Endothelial cell of umbilical vein (primary cell): ENCODE measurements around the gene SHMT1. TPM values are rescaled to one million over a fixed set of nuclear protein-coding genes. Genes with fewer than 3 reads are reported as not detected.
"Not testable (repeated sequence)": the region's sequence is repeated elsewhere in the genome, so short reads cannot be mapped to it uniquely, and the experiment has no call there.

Source experiments
- BruUV-seq: library from RNA; stranded (reverse); fragments of 400-500 nt; replicated peaks from 2 replicates; lab custom pipeline; 2021; lab: Mats Ljungman, UMichigan
- CTCF ChIA-PET: fragments of 300-600, 350-600 bp; sonication (Branson Sonifier 250); formaldehyde crosslinking; loops from one replicate; lab custom pipeline; 2021; ENCODE audit warnings: antibody characterized with exemption, inconsistent platforms; lab: Charles Lee
- POLR2A ChIA-PET: fragments of 300-600, 350-600 bp; sonication (Branson Sonifier 250); formaldehyde crosslinking; loops from one replicate; lab custom pipeline; 2021; ENCODE audit warnings: antibody characterized with exemption, inconsistent platforms; lab: Charles Lee
- DNase-seq: peaks from one replicate; pipeline ENCODE4 v3.0.0-alpha.2; 2011; ENCODE audit warnings: low read depth, low spot score
- FAIRE-seq: peaks from 2 replicates; lab custom pipeline; 2011; peaks lifted over from hg19 to GRCh38; lab: Jason Lieb, UNC
- H2AFZ ChIP-seq: 2 replicates; pipeline ENCODE4 v1.6.0; 2012; ENCODE audit warnings: low read depth, low read length, control low read depth, inconsistent platforms
- H3K27ac ChIP-seq: 2 replicates; pipeline ENCODE4 v1.5.1; 2011; ENCODE audit warnings: low read depth, mild to moderate bottlenecking, control low read depth, low read length, moderate library complexity; ENCODE audit not compliant: insufficient read depth
- H3K27me3 ChIP-seq, 2 experiments: 2 replicates each; pipeline versions ENCODE4 v1.6.0 to v1.6.1; 2011; ENCODE audit warnings: low read length in 2 of 2, mixed read lengths in 1 of 2; ENCODE audit not compliant: control insufficient read depth in 2 of 2, insufficient read depth in 2 of 2
- H3K36me3 ChIP-seq, 2 experiments: 2 replicates in 1 of 2; 3 replicates in 1 of 2; pipeline ENCODE4 v1.5.1; 2011; ENCODE audit warnings: low read length in 2 of 2, mild to moderate bottlenecking in 1 of 2, moderate library complexity in 1 of 2; ENCODE audit not compliant: control insufficient read depth in 2 of 2, insufficient read depth in 2 of 2; ENCODE audit errors: extremely low read depth in 1 of 2
- H3K4me1 ChIP-seq: 3 replicates; pipeline ENCODE4 v1.5.1; 2011; ENCODE audit warnings: mild to moderate bottlenecking, low read length; ENCODE audit not compliant: control insufficient read depth, insufficient read depth; ENCODE audit errors: extremely low read depth
- H3K4me2 ChIP-seq: 2 replicates; pipeline ENCODE4 v1.6.1; 2011; ENCODE audit warnings: low read length, control low read depth, mixed read lengths; ENCODE audit not compliant: insufficient read depth
- H3K4me3 ChIP-seq, 3 experiments: fragments of 200-600 bp in 1 of 3; sonication (generic), shearing (Covaris generic) in 1 of 3; replicated peaks in 1 of 3; 2 replicates each; pipeline ENCODE4 v1.5.1; 2011 to 2016; ENCODE audit warnings: control low read depth in 3 of 3, low read length in 3 of 3, mild to moderate bottlenecking in 2 of 3, inconsistent platforms in 1 of 3, low read depth in 1 of 3, moderate library complexity in 1 of 3; ENCODE audit not compliant: insufficient read depth in 1 of 3
- H3K79me2 ChIP-seq: 2 replicates; pipeline ENCODE4 v1.6.0; 2012; ENCODE audit warnings: low read length, inconsistent platforms; ENCODE audit not compliant: control insufficient read depth, insufficient read depth
- H3K9ac ChIP-seq: replicated peaks from 2 replicates; pipeline ENCODE3; 2011; ENCODE audit warnings: low read length, control low read depth; ENCODE audit not compliant: insufficient read depth; ENCODE audit errors: extremely low read depth
- H3K9me1 ChIP-seq: replicated peaks from 3 replicates; pipeline ENCODE4 v1.6.0; 2011; ENCODE audit warnings: mild to moderate bottlenecking, low read length; ENCODE audit not compliant: control insufficient read depth, insufficient read depth; ENCODE audit errors: extremely low read depth
- H3K9me3 ChIP-seq: replicated peaks from 2 replicates; pipeline ENCODE4 v1.5.1; 2012; ENCODE audit warnings: low read length, inconsistent platforms; ENCODE audit not compliant: control insufficient read depth, insufficient read depth
- H4K20me1 ChIP-seq: replicated peaks from 2 replicates; pipeline ENCODE3; 2011; ENCODE audit warnings: mild to moderate bottlenecking, low read length; ENCODE audit not compliant: control insufficient read depth, insufficient read depth; ENCODE audit errors: extremely low read depth
- EZH2 ChIP-seq: IDR thresholded peaks from 2 replicates; pipeline ENCODE4 v1.6.1; 2012; ENCODE audit warnings: borderline replicate concordance, low read depth, mild to moderate bottlenecking, moderate library complexity, low read length, inconsistent platforms; ENCODE audit not compliant: severe bottlenecking
- FOS ChIP-seq: IDR thresholded peaks from 2 replicates; pipeline ENCODE4 v1.6.1; 2011; ENCODE audit warnings: mild to moderate bottlenecking, low read length, moderate library complexity, borderline replicate concordance; ENCODE audit not compliant: insufficient read depth
- GATA2 ChIP-seq: IDR thresholded peaks from 2 replicates; pipeline ENCODE4 v1.7.0; 2011; ENCODE audit warnings: low read depth, mild to moderate bottlenecking, moderate library complexity, mixed read lengths, low read length; ENCODE audit not compliant: insufficient read length, insufficient read depth
- JUN ChIP-seq: IDR thresholded peaks from 2 replicates; pipeline ENCODE4 v1.6.1; 2011; ENCODE audit warnings: borderline replicate concordance, low read depth; ENCODE audit not compliant: insufficient read length, insufficient read depth
- MYC ChIP-seq: IDR thresholded peaks from one replicate; pipeline ENCODE4 v1.6.1; 2011; ENCODE audit warnings: mild to moderate bottlenecking, low read depth, low read length
- POLR2A ChIP-seq: IDR thresholded peaks from 2 replicates; pipeline ENCODE4 v1.6.1; 2012; ENCODE audit warnings: low read depth, mild to moderate bottlenecking, control low read depth, low read length
- POLR2AphosphoS5 ChIP-seq: IDR thresholded peaks from 2 replicates; pipeline ENCODE4 v1.6.1; 2012; ENCODE audit warnings: low read depth, mild to moderate bottlenecking, control low read depth, low read length, moderate library complexity; ENCODE audit not compliant: insufficient read depth
- dilution Hi-C: fragments of 300-500 bp; cut with MboI; formaldehyde crosslinking; loops from one replicate; pipeline ENCODE4 v1.15.0; 2019; ENCODE audit warnings: low sequenced_read_pairs; ENCODE audit not compliant: extremely low pct_ligation_motif_present
- intact Hi-C: fragments of 100-400 bp; cut with micrococcal nuclease; formaldehyde crosslinking; loops from one replicate; pipeline ENCODE4 v1.10.0; 2022
- polyA plus RNA-seq, 4 experiments: library from polyadenylated mRNA; depleted of rRNA in 3 of 4; stranded (reverse) in 3 of 4; unstranded in 1 of 4; fragments of >200 nt; gene quantifications; 2 replicates each; pipeline versions ENCODE4 v1.2.1 to v1.2.3, GENCODE V29; 2011 to 2012; ENCODE audit warnings: missing spikeins in 1 of 4
- total RNA-seq: library from RNA; stranded (reverse); gene quantifications from 2 replicates; pipeline ENCODE4 v1.2.3, GENCODE V29; 2021
- TF ChIP-seq, protein P1 (sequence below), 2 donors: IDR thresholded peaks; 1 replicate in 1 of 2; 2 replicates in 1 of 2; pipeline ENCODE4 v1.5.1; 2011; ENCODE audit warnings: low read length in 2 of 2, mild to moderate bottlenecking in 2 of 2, moderate library complexity in 2 of 2, control low read depth in 1 of 2, inconsistent platforms in 1 of 2, low read depth in 1 of 2; ENCODE audit not compliant: insufficient read depth in 1 of 2; ENCODE audit errors: extremely low read depth in 1 of 2
- TF ChIP-seq, protein P2 (sequence below): IDR thresholded peaks from 2 replicates; pipeline ENCODE4 v1.6.1; 2011; ENCODE audit not compliant: insufficient read depth, insufficient read length

Gene SHMT1
- total and polyA plus RNA-seq, 2 donors (not counting 3 experiments of a cell fraction or from before 2014, with no cell fraction given), result 18.9 to 27.6 TPM

DNA sequence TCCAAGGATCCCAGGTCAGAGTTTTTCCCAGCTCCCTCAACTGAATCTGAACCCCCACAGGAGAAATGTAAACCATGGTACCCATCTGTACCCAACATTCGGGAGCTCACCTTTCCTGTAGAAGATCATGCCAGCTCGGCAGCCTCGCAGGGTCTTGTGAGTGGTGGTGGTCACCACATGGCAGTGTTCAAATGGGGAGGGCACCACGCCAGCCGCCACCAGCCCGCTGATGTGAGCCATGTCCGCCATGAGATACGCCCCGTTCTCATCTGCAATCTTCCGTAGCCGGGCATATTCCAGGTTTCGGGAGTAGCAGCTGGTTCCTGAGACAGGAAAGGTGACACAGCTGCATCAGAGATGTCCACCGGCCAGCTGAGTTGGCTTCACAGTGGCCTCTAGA is 23.4 kb downstream of the SHMT1 start:
- ChIA-PET CTCF (no interaction called here), POLR2A (no interaction called here)
- intact Hi-C loops, result no loop called here
- no peak overlapping the region for H3K9ac ChIP-seq
- no peaks in the 10 kb centered on the region for H3K27me3 ChIP-seq
- TF ChIP-seq, protein P1, sequence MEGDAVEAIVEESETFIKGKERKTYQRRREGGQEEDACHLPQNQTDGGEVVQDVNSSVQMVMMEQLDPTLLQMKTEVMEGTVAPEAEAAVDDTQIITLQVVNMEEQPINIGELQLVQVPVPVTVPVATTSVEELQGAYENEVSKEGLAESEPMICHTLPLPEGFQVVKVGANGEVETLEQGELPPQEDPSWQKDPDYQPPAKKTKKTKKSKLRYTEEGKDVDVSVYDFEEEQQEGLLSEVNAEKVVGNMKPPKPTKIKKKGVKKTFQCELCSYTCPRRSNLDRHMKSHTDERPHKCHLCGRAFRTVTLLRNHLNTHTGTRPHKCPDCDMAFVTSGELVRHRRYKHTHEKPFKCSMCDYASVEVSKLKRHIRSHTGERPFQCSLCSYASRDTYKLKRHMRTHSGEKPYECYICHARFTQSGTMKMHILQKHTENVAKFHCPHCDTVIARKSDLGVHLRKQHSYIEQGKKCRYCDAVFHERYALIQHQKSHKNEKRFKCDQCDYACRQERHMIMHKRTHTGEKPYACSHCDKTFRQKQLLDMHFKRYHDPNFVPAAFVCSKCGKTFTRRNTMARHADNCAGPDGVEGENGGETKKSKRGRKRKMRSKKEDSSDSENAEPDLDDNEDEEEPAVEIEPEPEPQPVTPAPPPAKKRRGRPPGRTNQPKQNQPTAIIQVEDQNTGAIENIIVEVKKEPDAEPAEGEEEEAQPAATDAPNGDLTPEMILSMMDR (IDR thresholded peaks at IDR 0.05; ENCODE audit: extremely low read depth in 1 of 2, insufficient read depth in 1 of 2, low read depth in 1 of 2, low read length in 2 of 2), result no peak
- TF ChIP-seq JUN (no peak), MYC (no peak), FOS (no peak), POLR2AphosphoS5 (no peak), GATA2 (no peak), POLR2A (no peak), EZH2 (no peak)
- TF ChIP-seq, protein P2, sequence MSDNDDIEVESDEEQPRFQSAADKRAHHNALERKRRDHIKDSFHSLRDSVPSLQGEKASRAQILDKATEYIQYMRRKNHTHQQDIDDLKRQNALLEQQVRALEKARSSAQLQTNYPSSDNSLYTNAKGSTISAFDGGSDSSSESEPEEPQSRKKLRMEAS, result no peak
- H3K4me3 ChIP-seq, result no peak overlapping the region
- FAIRE-seq (no peak), DNase-seq (no peak)
- H3K9me3 ChIP-seq, result no peaks in the 10 kb centered on the region
- no peak overlapping the region for H3K27ac ChIP-seq
- no peaks in the 10 kb centered on the region for H3K79me2 ChIP-seq
- dilution Hi-C loops, result no loop called here
- H4K20me1 ChIP-seq, result no peaks in the 10 kb centered on the region
- H3K9me1 ChIP-seq, result no peaks in the 10 kb centered on the region
- peaks cover 0 to 4% of the 10 kb centered on the region in 2 experiments for H3K36me3 ChIP-seq
- H3K4me2 ChIP-seq, result no peak overlapping the region
- H3K4me1 ChIP-seq, result peaks cover 8% of the 10 kb centered on the region
- BruUV-seq, result no TSS peak
- H2AFZ ChIP-seq, result no peak overlapping the region

DNA sequence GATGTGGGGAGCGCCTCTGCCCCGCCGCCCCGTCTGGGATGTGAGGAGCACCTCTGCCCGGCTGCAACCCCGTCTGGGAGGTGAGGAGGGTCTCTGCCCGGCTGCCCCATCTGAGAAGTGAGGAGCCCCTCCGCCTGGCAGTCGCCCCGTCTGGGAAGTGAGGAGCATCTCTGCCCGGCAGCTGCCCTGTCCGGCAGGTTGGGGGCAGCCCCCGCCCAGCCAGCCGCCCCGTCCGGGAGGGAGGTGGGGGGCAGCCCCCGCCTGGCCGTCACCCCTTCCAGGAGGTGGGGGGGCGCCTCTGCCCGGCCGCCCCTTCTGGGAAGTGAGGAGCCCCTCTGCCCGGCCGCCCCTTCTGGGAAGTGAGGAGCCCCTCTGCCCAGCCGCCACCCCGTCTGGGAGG is 25.2 kb downstream of the SHMT1 start:
- H3K79me2 ChIP-seq, H3K4me3 ChIP-seq, POLR2A ChIA-PET, DNase-seq, H3K9ac ChIP-seq, H3K9me3 ChIP-seq, H3K4me2 ChIP-seq, H2AFZ ChIP-seq, H3K9me1 ChIP-seq, dilution Hi-C loops, intact Hi-C loops, H3K27ac ChIP-seq, BruUV-seq, H3K27me3 ChIP-seq, H3K36me3 ChIP-seq, H4K20me1 ChIP-seq, FAIRE-seq, H3K4me1 ChIP-seq, CTCF ChIA-PET: not testable (repeated sequence)
